NCI-H1694 treated with DMSO at 0.1 percent for 48 hours (cell line): ENCODE data around the gene GLDC.
"Not testable (repeated sequence)": the region's sequence is repeated elsewhere in the genome, so short reads cannot be mapped to it uniquely, and the experiment has no call there.

Experiments
- DNase-seq: peaks from one replicate; lab custom pipeline; 2025; lab: John Stamatoyannopoulos, UW

GLDC gene

GRCh38 chr9:6645355-6646292 lies at the start of gene GLDC:
Gene GLDC (minus strand): TSS chr9:6645729. CDS start chr9:6645499, 230 bp downstream.
- peak; percentile 63 for DNase-seq

GRCh38 chr9:6692881-6693361 lies 47.4 kb upstream of the GLDC start:
- DNase-seq: no peak

- no peak for DNase-seq
Observed at GRCh38 chr9:6692433-6692832, 46.9 kb upstream of the GLDC start.

- DNase-seq: not testable (repeated sequence)
Observed at GRCh38 chr9:6690675-6691070, 45.1 kb upstream of the GLDC start.

DNA sequence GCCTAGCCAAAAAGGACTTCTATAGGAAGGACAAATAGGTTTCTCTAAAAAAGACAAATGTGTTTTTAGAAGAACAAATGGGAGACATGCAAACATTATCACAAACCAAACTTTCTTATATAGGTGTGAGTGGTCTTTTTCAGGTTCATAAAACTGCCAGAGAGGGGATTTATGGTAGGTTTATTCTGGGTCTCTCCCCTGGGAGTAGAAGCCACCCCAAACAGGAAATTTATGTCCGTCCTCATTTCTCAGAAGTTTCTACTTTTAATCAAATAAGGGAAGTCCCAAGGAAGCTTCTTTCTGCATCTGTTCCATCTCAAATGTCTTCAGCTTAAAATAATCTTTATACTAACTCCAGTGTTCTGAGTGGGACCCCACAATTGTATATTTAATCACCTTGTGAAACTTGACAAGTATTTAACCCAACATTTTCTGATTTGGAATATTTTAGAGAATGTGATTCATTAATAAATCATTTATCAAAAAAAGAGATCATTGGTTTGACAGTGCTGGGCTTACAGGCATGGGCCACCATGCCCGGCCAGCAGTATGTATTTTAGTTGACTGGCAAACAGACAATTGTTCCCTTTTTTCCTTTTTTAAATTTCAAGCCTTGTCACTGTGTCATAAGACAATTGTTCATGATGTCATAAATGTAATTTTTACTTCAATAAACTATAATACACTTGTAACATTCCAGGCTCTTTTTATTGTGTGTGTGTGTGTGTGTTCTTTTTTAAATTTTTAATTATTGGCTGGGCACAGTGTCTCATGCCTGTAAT lies 44.6 kb upstream of the GLDC start:
- DNase-seq: no peak

DNA sequence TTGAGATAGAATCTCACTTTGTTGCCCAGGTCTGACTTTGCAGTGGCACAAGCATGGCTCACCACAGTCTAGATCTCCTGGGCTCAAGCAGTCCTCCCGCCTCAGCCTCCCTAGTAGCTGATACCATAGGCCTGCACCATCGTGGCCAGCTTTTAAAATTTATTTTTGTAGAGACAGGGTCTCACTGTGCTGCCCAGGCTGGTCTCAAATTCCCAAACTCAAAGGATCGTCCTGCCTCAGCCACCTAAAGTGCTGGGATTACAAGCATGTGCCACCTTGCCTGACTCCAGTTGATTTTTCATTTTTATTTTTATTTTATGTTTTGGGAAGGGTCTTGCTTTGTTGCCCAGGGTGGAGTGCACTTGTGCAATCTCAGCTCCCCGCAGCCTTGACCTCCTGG lies 41.7 kb upstream of the GLDC start:
- DNase-seq: no peak

DNA sequence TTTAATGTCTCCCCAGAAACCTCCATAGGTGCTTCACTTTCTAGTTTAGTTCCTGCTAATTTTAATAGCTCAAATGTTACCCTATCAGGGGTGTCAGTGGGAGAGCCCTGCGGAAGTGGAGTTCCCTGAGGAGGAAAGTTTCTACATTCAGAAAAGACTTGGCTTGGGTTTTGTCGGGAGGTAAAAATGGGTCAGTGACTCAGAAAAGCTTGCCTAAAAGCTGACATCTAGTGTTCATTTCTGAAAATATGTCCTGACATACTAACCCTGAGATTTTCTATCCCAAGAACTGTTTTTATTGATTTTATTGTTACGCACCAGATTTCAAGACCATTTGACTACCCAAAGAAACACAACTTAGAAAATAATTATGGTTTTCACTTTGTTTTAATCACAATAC lies 40.9 kb upstream of the GLDC start:
- DNase-seq: no peak

DNA sequence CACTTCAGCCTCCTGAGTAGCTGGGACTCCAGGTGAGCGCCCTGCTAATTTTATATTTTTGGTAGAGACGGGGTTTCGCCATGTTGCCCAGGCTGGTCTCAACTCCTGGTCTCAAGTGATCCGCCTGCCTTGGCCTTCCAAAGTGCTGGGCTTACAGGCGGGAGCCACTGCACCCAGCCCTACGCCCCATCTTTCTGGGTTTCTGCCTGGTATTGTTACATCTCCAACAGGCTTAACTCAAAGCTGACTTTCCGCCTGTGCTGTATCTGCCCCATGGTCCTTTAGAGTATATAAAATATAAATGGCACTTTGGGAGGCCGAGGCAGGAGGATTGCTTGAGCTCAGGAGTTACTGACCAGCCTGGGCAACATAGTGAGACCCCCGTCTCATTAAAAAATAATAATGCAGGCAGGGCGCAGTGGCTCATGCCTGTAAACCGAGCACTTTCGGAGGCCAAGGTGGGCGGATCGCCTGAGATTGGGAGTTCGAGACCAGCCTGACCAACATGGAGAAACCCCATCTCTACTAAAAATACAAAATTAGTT lies 36.5 kb upstream of the GLDC start:
- DNase-seq: no peak

GRCh38 chr9:6681147-6681956 lies 35.8 kb upstream of the GLDC start:
- peak; percentile 97 for DNase-seq

DNA sequence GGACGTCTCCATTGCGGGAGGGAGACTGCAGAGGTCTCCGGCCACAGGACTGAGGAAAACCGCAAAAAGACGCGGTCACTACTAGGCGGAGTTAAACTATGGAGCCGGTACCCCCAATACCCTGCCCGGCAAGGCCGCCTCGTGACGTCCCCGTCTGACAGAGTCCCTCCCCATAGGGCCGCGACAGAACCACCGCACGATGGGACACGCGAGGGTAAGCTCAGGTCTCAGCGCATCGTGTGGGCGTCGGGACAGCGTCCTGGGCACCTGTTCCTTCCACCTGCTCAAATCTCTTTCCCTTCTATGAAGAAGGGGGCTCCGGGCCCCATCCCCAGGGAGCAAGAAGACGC lies 35.2 kb upstream of the GLDC start:
- peak; percentile 70 for DNase-seq

- no peak for DNase-seq
Observed at GRCh38 chr9:6677803-6678202, 32.3 kb upstream of the GLDC start.

DNA sequence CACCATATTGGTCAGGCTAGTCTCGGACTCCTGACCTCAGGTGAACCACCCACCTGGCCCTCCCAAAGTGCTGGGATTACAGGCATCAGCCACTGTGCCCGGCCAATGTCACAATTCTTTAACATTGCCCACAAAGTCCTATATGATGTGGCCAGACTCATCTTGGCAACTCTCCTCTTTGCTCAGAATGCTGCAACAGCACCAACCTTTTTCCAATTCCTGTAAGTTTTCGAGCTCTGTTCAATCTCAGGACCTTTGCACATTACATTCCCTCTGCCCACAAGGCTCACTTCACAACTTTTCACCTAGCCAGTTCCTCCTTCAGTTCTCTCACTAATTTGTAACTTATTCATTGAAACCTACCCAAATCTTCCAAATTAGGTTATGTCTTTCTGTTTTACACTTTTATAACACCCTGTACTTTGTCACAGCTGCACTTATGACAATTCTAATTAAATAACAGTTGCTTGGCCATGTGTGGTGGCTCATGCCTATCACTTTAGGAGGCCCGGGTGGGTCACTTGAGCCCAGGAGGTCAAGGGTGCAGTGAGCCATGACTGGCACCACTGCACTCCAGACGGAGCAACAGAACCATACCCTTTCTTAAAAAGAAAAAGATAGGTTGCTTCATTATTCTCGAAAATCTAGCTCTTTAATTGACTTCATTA lies 30.9 kb upstream of the GLDC start:
- no peak for DNase-seq

DNA sequence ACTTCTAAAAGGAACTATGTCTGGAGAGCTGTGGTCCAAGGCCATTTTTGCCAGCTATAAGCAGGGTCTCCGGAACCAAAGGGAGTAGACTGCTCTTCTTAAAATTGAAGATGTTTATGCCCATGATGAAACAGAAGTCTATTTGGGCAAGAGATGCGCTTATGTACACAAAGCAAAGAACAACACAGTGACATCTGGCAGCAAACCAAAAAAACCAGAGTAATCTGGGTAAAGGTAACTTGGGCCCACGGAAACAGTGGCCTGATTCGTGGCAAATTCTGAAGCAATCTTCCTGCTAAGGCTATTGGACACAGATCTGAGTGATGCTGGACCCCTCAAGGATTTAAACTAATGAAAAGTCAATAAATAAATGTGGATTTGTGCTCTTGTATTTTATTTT lies 29.7 kb upstream of the GLDC start:
- DNase-seq: no peak

- no peak for DNase-seq
Observed at GRCh38 chr9:6673326-6674025, 27.9 kb upstream of the GLDC start.

- no peak for DNase-seq
Observed at GRCh38 chr9:6672118-6672517, 26.6 kb upstream of the GLDC start.

DNA sequence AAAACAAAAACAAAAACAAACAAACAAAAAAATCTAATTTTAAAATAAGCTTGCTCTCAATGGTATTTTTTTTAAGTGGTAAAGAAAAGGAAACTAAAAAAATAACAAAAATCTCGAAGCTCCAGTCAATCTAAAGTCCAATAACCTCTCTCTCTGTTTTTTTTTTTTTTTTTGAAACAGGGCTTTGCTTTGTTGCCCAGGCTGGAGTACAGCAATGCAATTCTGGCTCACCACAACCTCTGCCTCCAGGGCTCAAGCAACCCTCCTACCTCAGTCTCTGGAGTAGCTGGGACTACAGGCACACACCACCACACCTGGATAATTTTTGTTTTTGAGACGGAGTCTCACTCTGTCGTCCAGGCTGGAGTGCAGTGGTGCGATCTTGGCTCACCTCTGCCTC lies 25.9 kb upstream of the GLDC start:
- DNase-seq: no peak

DNA sequence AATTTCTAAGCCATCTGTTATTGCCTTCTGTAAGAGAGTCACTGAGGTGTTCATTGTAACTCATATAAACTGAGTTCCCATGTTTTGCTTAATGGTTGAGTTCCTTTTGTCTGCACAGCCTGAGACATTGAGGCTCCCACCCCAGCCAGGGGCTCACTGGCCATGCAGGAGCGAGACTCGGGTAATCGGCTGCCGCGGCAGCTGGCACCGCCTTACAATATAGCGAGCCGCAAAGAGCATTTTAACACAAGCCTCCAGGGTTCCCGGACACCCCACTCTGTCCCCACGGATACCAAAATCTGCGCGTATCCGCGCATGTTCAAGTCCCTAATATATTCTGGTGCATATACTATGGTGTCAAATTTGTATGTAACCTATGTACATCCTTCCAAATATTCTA lies 24.4 kb upstream of the GLDC start:
- DNase-seq: no peak

DNA sequence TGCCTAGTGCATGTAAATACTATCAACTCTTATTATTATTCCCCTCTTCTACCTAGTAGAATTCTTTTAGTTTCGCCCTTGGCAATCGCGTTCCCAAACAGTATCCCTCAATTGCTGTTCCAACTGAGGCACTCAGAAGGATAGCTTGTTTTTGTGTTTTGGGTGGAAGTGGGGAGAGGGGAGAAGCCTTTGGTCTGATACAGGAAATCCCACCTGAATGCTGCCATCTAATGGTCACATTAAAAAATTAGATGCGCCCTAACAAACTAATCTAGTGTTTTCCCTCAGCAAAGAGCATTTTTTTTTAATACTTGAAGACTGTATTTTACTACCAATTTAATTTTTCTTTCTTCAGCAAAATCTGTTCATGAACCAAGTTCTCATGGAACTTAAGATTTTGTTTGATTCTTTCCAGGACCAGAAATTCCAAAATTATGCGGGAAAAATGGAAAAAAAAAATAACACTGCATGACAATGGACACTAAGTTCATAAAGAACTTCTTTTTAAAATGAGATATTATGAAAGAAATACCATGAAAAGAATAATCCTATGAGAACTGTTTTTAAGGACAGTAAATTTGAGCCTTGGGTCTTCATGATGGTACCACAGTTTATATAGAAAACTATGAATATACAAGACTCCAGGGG lies 22.2 kb upstream of the GLDC start:
- peak; percentile 49 for DNase-seq

- DNase-seq: no peak
Observed at GRCh38 chr9:6667080-6667479, 21.6 kb upstream of the GLDC start.

DNA sequence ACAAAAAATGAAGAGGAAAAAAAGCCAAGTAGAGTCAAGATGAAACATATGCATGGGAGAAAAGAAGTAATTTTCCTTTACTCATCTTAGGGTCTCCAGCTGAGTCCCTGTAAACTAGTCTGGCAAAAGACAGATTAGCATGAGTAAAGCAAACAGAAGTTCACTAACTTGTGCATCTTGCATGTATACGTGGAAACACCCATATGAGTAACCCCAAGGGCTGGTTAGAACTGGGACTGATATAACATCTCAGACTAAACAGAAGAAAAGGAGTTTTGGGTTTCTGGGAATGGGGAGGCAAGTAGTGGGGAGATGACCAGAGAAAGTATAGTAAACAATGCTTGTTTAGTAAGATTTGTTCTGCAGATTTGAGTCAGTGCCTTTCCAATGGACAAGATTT lies 20.1 kb upstream of the GLDC start:
- no peak for DNase-seq
